ENCODE measurements around the gene SHB.

The SHB gene

GRCh38 chr9:37958154-37958553 lies 110.9 kb downstream of the SHB start:
- no peak for TF ChIP-seq SIN3A (IDR thresholded peaks at IDR 0.05; ENCODE audit: borderline replicate concordance, insufficient read depth, low read length)
- no peak for TF ChIP-seq TAF1 (IDR thresholded peaks at IDR 0.05; ENCODE audit: borderline replicate concordance, insufficient read depth, low read length)
- no peak for TF ChIP-seq FOXP2 (optimal IDR thresholded peaks at IDR 0.05; ENCODE audit: borderline replicate concordance, extremely low read depth, extremely low read length, insufficient read depth)
- TF ChIP-seq POLR2AphosphoS5 (IDR thresholded peaks at IDR 0.05; ENCODE audit: low read depth, low read length): no peak
- TF ChIP-seq REST (IDR thresholded peaks at IDR 0.05; ENCODE audit: insufficient read depth in 1 of 2, low read depth in 2 of 2, low read length in 2 of 2): no peak

- TF ChIP-seq FOXP2 (optimal IDR thresholded peaks at IDR 0.05; ENCODE audit: borderline replicate concordance, extremely low read depth, extremely low read length, insufficient read depth) (no peak), REST (IDR thresholded peaks at IDR 0.05; ENCODE audit: insufficient read depth in 1 of 2, low read depth in 2 of 2, low read length in 2 of 2) (no peak), POLR2AphosphoS5 (IDR thresholded peaks at IDR 0.05; ENCODE audit: low read depth, low read length) (no peak), TAF1 (IDR thresholded peaks at IDR 0.05; ENCODE audit: borderline replicate concordance, insufficient read depth, low read length) (no peak), SIN3A (IDR thresholded peaks at IDR 0.05; ENCODE audit: borderline replicate concordance, insufficient read depth, low read length) (no peak)
Observed at GRCh38 chr9:37957664-37957953, 111.4 kb downstream of the SHB start.

- TF ChIP-seq REST (IDR thresholded peaks at IDR 0.05; ENCODE audit: insufficient read depth in 1 of 2, low read depth in 2 of 2, low read length in 2 of 2) (no peak), TAF1 (IDR thresholded peaks at IDR 0.05; ENCODE audit: borderline replicate concordance, insufficient read depth, low read length) (no peak)
Observed at GRCh38 chr9:37956904-37957663, 111.9 kb downstream of the SHB start.

- TF ChIP-seq FOXP2 (optimal IDR thresholded peaks at IDR 0.05; ENCODE audit: borderline replicate concordance, extremely low read depth, extremely low read length, insufficient read depth): no peak
- no peak for TF ChIP-seq SIN3A (IDR thresholded peaks at IDR 0.05; ENCODE audit: borderline replicate concordance, insufficient read depth, low read length)
- TF ChIP-seq REST (IDR thresholded peaks at IDR 0.05; ENCODE audit: insufficient read depth in 1 of 2, low read depth in 2 of 2, low read length in 2 of 2): no peak
- no peak for TF ChIP-seq POLR2AphosphoS5 (IDR thresholded peaks at IDR 0.05; ENCODE audit: low read depth, low read length)
- TF ChIP-seq TAF1 (IDR thresholded peaks at IDR 0.05; ENCODE audit: borderline replicate concordance, insufficient read depth, low read length): no peak
Observed at GRCh38 chr9:37956423-37956820, 112.6 kb downstream of the SHB start.
